HG03175 (cell line): ENCODE data around the gene HSPA8.
"Not testable (repeated sequence)": the region's sequence is repeated elsewhere in the genome, so short reads cannot be mapped to it uniquely, and the experiment has no call there.

Experiments
- ATAC-seq: cut with Tn5 transposase; IDR thresholded peaks from one replicate; pipeline ENCODE4 v1.9.1; 2021; ENCODE audit warnings: mild to moderate bottlenecking, moderate library complexity; ENCODE audit not compliant: unreplicated experiment

HSPA8 gene

GRCh38 chr11:123061403-123062157 lies at the start of gene HSPA8:
Gene HSPA8, minus strand, starts transcription at chr11:123062136. Its CDS starts 812 bp downstream, at chr11:123061324.
- peak; percentile 20 for ATAC-seq

DNA sequence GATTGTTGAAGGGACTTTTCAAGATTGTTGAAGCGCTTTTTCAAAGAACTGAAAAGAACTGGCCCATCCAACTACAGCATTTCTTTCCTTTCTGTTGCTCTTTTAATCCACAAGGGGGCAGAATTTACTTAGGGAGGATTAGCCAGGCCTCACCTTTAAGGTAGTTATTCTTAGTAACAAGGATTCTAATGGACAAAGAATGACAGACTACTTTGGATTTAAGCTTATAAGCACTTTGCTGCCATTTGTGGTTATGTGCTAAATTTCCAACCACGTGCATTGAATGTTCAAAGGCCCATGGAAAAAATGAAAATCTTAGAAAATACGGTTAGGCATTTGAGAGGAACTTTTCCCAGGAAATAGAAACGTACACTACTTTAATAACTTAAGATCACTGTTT lies 49.5 kb upstream of the HSPA8 start:
- ATAC-seq, result no peak

DNA sequence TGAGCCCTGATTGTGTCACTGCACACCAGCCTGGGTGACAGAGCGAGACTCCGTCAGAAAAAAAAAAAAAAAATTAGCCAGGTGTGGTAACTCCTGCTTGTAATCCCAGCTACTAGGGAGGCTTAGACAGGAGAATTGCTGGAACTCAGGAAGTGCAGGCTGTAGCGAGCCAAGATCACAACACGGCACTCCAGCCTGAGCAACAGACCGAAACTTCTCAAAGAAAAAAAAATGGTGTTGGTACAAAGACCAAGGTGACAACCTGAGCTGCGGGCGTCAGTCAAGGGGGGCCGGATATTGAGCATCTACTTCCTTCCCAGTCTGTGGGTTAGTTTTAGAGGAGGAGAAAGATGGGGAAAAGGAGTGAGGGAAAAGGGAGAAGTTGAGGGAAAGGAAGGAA lies 48.5 kb upstream of the HSPA8 start:
- ATAC-seq, result no peak

- no peak for ATAC-seq
Measured at GRCh38 chr11:123107945-123108495, 46.1 kb upstream of the HSPA8 start.

GRCh38 chr11:123104697-123105096 lies 42.8 kb upstream of the HSPA8 start:
- no peak for ATAC-seq

DNA sequence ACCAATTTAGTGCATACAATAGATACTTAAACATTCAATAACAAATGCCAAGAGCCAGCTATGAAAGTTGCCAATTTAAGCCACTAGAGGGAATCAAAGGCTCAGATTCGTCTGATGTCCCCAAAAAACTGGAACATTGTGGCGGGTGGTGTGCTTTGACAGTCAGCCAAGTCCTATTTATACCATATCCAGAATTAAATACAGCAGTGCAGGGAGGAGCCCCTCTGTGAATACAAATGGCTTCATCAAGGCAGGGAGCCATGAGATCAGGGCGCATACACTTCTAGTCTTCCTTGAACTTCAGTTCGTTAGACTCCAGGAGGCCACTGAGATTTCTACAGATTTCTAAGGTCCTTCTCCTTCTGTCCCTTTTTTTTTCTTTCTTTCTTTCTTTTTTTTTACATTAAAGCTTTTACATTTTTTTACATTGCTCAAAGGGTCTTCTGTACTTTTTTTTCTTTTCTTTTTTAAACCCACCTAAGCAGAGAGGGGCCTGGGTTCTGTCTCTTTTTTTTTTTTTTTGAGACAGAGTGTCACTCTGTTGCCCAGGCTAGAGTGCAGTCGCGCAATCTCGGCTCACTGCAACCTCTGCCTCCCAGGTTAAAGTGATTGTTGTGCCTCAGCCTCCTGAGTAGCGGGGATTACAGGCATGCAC lies 41.5 kb upstream of the HSPA8 start:
- no peak for ATAC-seq

- no peak for ATAC-seq
Measured at GRCh38 chr11:123100379-123101085, 38.6 kb upstream of the HSPA8 start.

DNA sequence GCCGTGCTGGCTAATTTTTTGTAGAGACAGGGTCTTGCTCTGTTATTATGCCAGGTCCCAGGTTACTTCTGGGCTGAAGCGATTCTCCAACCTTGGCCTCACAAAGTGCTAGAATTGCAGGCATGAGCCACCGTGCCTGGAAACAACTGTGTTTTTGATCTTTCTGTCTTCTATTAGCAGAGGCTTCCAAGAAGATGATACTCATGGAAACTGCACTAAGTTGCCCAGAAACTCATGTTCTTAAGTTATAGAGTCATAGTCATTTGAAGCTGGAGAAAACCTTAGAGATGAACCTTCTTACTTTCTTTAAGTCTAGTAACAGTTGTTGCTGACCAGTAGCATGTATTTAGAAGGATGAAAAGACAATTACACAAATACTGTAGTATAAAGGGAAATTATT lies 37.1 kb upstream of the HSPA8 start:
- ATAC-seq, result no peak

DNA sequence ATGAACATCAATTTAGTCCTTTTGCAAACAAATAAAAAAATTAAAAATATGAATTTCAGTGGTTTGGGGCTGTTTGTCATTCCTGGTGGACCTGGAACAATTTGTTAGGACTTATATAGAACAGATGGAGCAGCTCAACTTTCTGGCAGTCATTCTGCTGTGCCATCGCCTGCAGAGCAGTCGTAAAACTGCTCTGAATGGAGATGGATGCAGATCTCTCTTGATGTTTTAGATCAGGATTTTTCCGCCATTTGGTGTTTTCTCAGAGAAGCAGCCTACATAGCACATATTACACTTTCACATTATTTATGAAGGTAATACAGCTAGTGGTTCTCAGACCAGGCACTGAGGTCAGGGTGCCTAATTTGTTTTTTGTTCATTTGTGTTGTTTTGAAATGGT lies 31.8 kb upstream of the HSPA8 start:
- ATAC-seq, result no peak

DNA sequence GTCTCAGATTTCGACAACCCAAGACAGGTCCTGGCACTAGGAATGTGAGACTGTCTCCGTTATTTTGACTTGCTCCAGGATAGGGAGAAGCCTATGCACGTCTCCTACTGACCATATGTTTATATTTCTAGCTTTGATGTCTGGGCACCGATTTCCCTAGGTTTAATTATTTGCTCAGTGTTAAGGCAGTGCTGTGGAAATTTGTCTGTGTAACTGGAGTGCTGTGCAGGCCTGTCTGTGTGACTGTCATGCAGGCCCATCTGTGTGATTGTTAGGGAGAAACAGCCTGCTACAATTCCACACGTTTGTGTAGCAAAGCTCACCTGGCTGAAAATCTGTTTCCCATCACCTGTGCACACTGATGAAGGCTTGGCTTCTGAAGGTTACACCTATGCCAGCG lies 29.6 kb upstream of the HSPA8 start:
- no peak for ATAC-seq

DNA sequence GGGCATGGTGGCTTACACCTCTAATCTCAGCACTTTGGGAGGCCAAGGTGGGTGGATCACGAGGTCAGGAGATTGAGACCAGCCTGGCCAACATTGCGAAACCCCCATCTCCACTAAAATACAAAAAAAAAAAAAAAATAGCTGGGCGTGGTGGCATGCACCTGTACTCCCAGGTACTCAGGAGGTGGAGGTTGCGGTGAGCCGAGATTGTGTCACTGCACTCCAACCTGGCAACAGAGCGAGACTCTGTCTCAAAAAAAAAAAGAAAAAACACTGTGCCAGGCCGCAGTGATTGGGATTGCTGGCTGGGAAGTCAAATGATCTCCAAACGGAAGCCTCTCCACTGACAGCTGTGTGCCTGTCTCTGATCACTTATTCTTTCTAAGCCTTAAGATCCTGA lies 28.2 kb upstream of the HSPA8 start:
- not testable (repeated sequence) for ATAC-seq

DNA sequence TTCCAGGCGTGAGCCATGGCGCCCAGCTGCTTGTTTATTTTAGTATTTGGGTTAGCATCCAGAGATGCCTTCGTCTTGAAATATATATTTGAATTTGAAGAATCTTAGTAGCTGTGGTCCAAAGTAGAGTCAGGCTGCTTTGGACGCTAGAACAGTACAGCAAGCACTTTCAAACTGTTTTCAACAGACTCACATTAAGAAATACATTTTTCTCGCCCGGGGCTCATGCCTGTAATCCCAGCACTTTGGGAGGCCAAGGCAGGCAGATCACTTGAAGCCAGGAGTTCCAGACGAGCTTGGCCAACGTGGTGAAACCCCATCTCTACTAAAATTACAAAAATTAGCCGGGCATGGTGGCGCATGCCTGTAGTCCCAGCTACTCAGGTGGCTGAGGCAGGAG lies 27.0 kb upstream of the HSPA8 start:
- not testable (repeated sequence) for ATAC-seq

DNA sequence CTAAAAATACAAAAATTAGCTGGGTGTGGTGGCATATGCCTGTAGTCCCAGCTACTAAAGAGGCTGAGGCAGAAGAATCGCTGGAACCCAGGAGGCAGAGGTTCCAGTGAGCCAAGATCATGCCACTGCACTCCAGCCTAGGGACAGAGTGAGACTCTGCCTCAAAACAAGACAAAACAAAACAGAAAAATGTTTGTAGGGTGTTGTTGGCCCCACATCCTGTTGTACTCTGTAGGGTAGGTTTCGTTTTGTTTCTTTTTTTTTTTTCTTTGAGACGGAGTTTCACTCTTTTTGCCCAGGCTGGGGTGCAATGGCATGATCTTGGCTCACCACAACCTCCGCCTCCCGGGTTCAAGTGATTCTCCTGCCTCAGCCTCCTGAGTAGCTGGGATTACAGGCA lies 25.7 kb upstream of the HSPA8 start:
- ATAC-seq, result peak; percentile 96

GRCh38 chr11:123086305-123086704 lies 24.4 kb upstream of the HSPA8 start:
- ATAC-seq, result no peak

DNA sequence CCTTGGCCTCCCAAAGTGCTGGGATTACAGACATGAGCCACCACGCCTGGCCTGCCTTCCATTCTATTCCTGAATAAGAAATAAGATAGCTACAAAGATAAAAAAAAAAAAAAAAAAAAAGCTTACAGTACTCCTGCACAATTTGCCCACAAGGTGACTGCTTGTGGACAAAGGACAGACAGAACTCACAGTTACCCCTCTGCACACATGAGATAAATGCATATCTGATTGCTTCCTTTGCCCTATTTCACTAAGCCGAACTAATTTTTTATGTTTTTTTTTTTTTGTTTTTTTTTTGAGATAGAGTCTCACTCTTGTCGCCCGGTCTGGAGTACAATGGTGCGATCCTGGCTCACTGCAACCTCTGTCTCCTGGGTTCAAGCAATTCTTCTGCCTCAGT lies 23.6 kb upstream of the HSPA8 start:
- ATAC-seq, result no peak

DNA sequence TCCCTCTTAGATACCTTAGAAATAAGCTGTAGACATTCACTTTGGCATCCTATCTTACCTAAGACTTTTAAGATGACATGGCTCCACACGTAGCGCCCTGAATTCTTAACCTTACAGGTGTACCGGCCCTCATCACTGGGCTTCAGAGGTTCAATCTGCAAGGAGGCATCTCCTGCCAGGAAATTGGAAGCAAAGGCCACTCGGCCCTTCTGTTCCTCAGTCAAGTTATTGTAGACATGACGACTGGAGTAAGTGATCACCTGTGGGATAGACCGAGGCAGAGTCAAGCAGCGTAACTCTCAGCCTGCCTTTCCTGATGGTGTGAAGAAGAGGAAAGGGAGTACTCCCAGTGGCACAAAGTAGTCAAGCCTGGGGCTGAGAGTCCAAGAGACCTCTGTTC lies 22.5 kb upstream of the HSPA8 start:
- no peak for ATAC-seq

- ATAC-seq, result no peak
Measured at GRCh38 chr11:123083623-123084029, 21.7 kb upstream of the HSPA8 start.

- no peak for ATAC-seq
Measured at GRCh38 chr11:123082977-123083376, 21.0 kb upstream of the HSPA8 start.

DNA sequence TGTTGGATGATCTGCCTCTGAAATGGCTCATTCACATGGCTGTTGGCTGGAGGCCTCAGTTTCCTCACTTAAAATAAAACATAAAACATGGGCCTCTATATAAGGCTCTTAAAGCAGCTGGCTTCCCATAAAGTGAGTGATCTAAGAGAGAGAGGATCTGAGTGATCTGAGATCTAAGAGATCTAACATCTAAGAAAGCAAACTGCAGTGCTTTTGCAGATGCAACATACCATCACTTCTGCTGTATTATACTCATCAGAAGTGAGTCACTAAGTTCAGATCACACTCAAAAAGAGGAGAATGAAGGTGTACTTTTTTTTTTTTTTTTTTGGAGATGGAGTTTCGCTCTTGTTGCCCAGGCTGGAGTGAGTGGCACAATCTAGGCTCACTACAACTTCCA lies 18.1 kb upstream of the HSPA8 start:
- no peak for ATAC-seq

- ATAC-seq, result no peak
Measured at GRCh38 chr11:123076484-123076883, 14.5 kb upstream of the HSPA8 start.

DNA sequence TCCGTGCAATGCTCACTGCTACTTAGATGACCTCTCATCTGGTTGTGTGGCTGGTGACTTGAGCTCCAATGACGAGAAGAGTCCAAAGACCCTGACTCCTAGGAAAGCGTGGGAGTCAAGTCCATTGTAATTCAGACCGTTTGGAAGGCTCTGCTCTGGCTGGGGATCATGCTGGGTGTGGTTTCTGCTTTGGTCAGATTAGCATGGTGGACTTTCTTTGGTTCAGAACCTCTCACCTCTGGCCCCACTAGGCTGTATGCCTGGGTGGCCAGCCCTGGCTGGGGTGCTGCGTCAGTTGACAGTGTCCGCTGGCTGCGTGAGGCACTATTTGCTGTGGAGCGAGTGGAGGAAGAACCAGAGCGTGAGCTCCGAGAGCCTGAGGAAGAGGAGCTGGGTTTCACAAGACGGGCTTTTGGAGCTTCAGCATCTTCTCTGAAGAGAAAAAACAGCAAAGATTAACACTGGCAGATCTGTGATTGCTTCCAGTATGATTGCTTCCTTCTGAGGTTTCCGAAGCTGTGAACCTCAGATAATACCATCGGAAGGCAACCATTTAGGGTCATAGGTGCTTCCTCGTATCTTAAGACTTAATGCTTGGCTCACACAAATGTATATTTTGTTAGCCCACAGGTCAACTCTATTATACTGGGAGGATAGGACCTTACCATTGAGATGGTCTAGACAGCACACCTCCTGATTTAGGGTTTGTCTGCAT lies 11.6 kb upstream of the HSPA8 start:
- ATAC-seq, result no peak
